SU-DHL-6 (cell line): ENCODE data around the gene UQCC2.

Experiments
- CTCF ChIP-seq: fragments of 200-600 bp; sonication (generic); IDR thresholded peaks from one replicate; pipeline ENCODE4 v1.5.1; 2017; ENCODE audit warnings: antibody characterized with exemption, mild to moderate bottlenecking, low read length, moderate library complexity; ENCODE audit not compliant: insufficient read depth, poor library complexity, severe bottlenecking
- EZH2phosphoT487 ChIP-seq: fragments of 200-600 bp; sonication (generic), shearing (Covaris generic); conservative IDR thresholded peaks from 2 replicates; pipeline ENCODE4 v1.6.1; 2018; ENCODE audit warnings: mild to moderate bottlenecking, antibody characterized with exemption, low read length, moderate library complexity, mixed read lengths

DNA sequence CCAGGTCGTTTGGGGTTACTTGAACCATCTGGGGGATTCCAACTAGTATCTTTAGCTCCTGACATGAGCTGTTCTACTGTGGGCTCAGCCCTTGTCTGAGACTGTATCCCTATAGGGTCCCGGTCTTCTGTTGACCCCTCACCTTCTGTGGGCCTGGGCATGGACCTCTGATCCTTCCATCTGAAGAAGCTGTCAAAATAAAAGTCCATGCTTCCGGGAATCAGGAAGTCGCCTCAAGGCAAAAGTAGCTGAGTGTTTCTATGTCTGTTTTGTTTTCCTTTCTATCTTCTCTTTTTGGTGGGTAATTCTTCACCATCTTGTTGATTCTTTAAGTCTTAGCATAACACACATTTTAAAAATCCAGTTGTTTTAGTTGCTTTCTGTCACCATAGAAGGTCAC, 60.1 kb downstream of the UQCC2 start:
- TF ChIP-seq CTCF (no peak), EZH2phosphoT487 (no peak)
